ENCODE results near the gene VGLL4. TPM values are rescaled to one million over a fixed set of nuclear protein-coding genes. Genes with fewer than 3 reads are reported as not detected.

Gene VGLL4
- total RNA-seq, 1 experiment from 2014 or later, result 26.9 TPM

GRCh38 chr3:11552289-11553264, 91.1 kb downstream of the VGLL4 start:
- no peak for TF ChIP-seq ZFX (IDR thresholded peaks at IDR 0.05)
- no peak for TF ChIP-seq SIN3A (IDR thresholded peaks at IDR 0.05; ENCODE audit: low read depth)
- no peak for TF ChIP-seq EZH2 (IDR thresholded peaks at IDR 0.05)
- TF ChIP-seq SRF (IDR thresholded peaks at IDR 0.05; ENCODE audit: low read depth), result no peak
- no peak for TF ChIP-seq EZH2phosphoT487 (IDR thresholded peaks at IDR 0.05; ENCODE audit: borderline replicate concordance)
- TF ChIP-seq JUND (IDR thresholded peaks at IDR 0.05), result no peak
- TF ChIP-seq POLR2A (IDR thresholded peaks at IDR 0.05; ENCODE audit: borderline replicate concordance, extremely low read depth, insufficient read depth, insufficient read length), result no peak
- no peak for TF ChIP-seq ZNF274 (IDR thresholded peaks at IDR 0.05; ENCODE audit: low read depth, low read length)
- no peak for TF ChIP-seq SP1 (IDR thresholded peaks at IDR 0.05; ENCODE audit: low read depth)
- TF ChIP-seq TCF7L2 (IDR thresholded peaks at IDR 0.05; ENCODE audit: borderline replicate concordance, extremely low read depth, insufficient read depth, insufficient read length), result no peak
- no peak for TF ChIP-seq CEBPB (IDR thresholded peaks at IDR 0.05; ENCODE audit: low read depth)
- no peak for TF ChIP-seq RAD21 (IDR thresholded peaks at IDR 0.05; ENCODE audit: low read depth)
- no peak for TF ChIP-seq ZBTB33 (IDR thresholded peaks at IDR 0.05; ENCODE audit: extremely low read depth, insufficient replicate concordance, low read length)
- no peak for TF ChIP-seq REST (IDR thresholded peaks at IDR 0.05; ENCODE audit: low read depth)
- no peak for TF ChIP-seq FOSL1 (IDR thresholded peaks at IDR 0.05; ENCODE audit: low read depth)
- ChIA-PET RAD21 (ENCODE audit: low non-redundant PET in 1 of 2, low total read pairs in 2 of 2, uncharacterized antibody in 2 of 2, unreplicated experiment in 2 of 2) (no interaction called here), POLR2A (no interaction called here), CTCF (no interaction called here)
- no peak for ATAC-seq
- Histone ChIP-seq H3K4me3 (replicated peaks in 1 of 2; ENCODE audit: low read depth in 1 of 2, low read length in 2 of 2) (no peak overlapping the region), H3K4me2 (ENCODE audit: low read length) (no peak overlapping the region), H3K9ac (ENCODE audit: low read length) (no peak overlapping the region), H2AFZ (ENCODE audit: low read depth, low read length, poor library complexity, severe bottlenecking) (no peak overlapping the region), H4K20me1 (ENCODE audit: insufficient read depth) (peaks cover 3% of the 10 kb centered on the region; the same call in 1 of the 2 replicates), H3K36me3 (ENCODE audit: control insufficient read depth in 1 of 2, insufficient read depth in 2 of 2, low read length in 2 of 2) (no peaks in the 10 kb centered on the region; a peak in 1 of 4 replicates), H3K4me1 (ENCODE audit: control insufficient read depth in 1 of 2, insufficient read depth in 2 of 2, low read length in 2 of 2) (peaks cover 20 to 23% of the 10 kb centered on the region in 2 experiments), H3K27me3 (ENCODE audit: insufficient read depth, low read length) (no peaks in the 10 kb centered on the region), H3K9me2 (ENCODE audit: insufficient read depth) (no peaks in the 10 kb centered on the region), H3K9me3 (ENCODE audit: control insufficient read depth in 1 of 2, insufficient read depth in 1 of 2, low read depth in 1 of 2, low read length in 2 of 2) (no peaks in the 10 kb centered on the region), H3K79me2 (ENCODE audit: insufficient read depth, low read length) (no peaks in the 10 kb centered on the region), H3K27ac (ENCODE audit: low read depth, low read length) (no peak overlapping the region)
- no TSS peak for BruUV-seq (replicated peaks)
- no peak for DNase-seq (ENCODE audit: low read depth, low spot score)
- intact Hi-C loops (cut with micrococcal nuclease), result no loop called here
